MM.1S (cell line): ENCODE results near the gene DENND1A.

Experiments used
- DNase-seq: peaks from one replicate; pipeline ENCODE4 v3.0.0-alpha.2; 2015
- H2AFZ ChIP-seq: fragments of 300-600 bp; sonication (generic); 2 replicates; pipeline ENCODE4 v1.6.0; 2016; ENCODE audit warnings: antibody characterized with exemption, low read length
- H3F3A ChIP-seq: fragments of 300-600 bp; sonication (generic); 2 replicates; pipeline ENCODE4 v1.6.1; 2016; ENCODE audit warnings: mild to moderate bottlenecking, antibody characterized with exemption, low read length, moderate library complexity, mixed read lengths; ENCODE audit not compliant: insufficient read depth
- H3K27ac ChIP-seq: fragments of 300-600 bp; sonication (generic); 2 replicates; pipeline ENCODE4 v1.5.1; 2016; ENCODE audit warnings: mild to moderate bottlenecking, low read length
- H3K27me3 ChIP-seq: fragments of 300-600 bp; sonication (generic); replicated peaks from 2 replicates; pipeline ENCODE4 v1.6.0; 2016; ENCODE audit warnings: low read length; ENCODE audit not compliant: insufficient read depth
- H3K36me3 ChIP-seq: fragments of 300-600 bp; sonication (generic); replicated peaks from 2 replicates; pipeline ENCODE4 v1.6.1; 2016; ENCODE audit warnings: mild to moderate bottlenecking, low read length, mixed read lengths; ENCODE audit not compliant: insufficient read depth
- H3K4me1 ChIP-seq: fragments of 300-600 bp; sonication (generic); 2 replicates; pipeline ENCODE4 v1.6.1; 2016; ENCODE audit warnings: low read length, mixed read lengths
- H3K4me2 ChIP-seq: fragments of 300-600 bp; sonication (generic); 2 replicates; pipeline ENCODE4 v1.6.0; 2016; ENCODE audit warnings: low read depth, low read length
- H3K4me3 ChIP-seq: fragments of 300-600 bp; sonication (generic); 2 replicates; pipeline ENCODE4 v1.5.1; 2016; ENCODE audit warnings: low read length, mixed read lengths
- H3K79me2 ChIP-seq: fragments of 300-600 bp; sonication (generic); 2 replicates; pipeline ENCODE4 v1.6.1; 2016; ENCODE audit warnings: mixed run types, low read length, mixed read lengths
- H3K9ac ChIP-seq: fragments of 300-600 bp; sonication (generic); 2 replicates; pipeline ENCODE4 v1.6.1; 2016; ENCODE audit warnings: low read length, mixed read lengths
- H3K9me2 ChIP-seq: fragments of 300-600 bp; sonication (generic); replicated peaks from 2 replicates; pipeline ENCODE4 v1.6.1; 2016; ENCODE audit warnings: mild to moderate bottlenecking, low read length, mixed read lengths; ENCODE audit not compliant: insufficient read depth
- H3K9me3 ChIP-seq: fragments of 300-600 bp; sonication (generic); replicated peaks from 2 replicates; pipeline ENCODE4 v1.6.1; 2016; ENCODE audit warnings: mild to moderate bottlenecking, low read length, mixed read lengths; ENCODE audit not compliant: insufficient read depth
- H4K20me1 ChIP-seq: fragments of 300-600 bp; sonication (generic); 2 replicates; pipeline ENCODE4 v1.6.1; 2016; ENCODE audit warnings: mild to moderate bottlenecking, low read length, moderate library complexity, mixed read lengths; ENCODE audit not compliant: insufficient read depth
- CTCF ChIP-seq: fragments of 300-600 bp; sonication (generic); IDR thresholded peaks from 2 replicates; pipeline ENCODE4 v1.5.1; 2016; ENCODE audit warnings: antibody characterized with exemption, low read length, mixed read lengths
- EZH2 ChIP-seq: fragments of 300-600 bp; sonication (generic); optimal IDR thresholded peaks from 2 replicates; pipeline ENCODE3; 2017; ENCODE audit warnings: low read depth, mild to moderate bottlenecking, antibody characterized with exemption, low read length, mixed read lengths
- EZH2phosphoT487 ChIP-seq: fragments of 300-600 bp; sonication (generic); IDR thresholded peaks from 2 replicates; pipeline ENCODE4 v1.6.1; 2018; ENCODE audit warnings: antibody characterized with exemption, low read length

The DENND1A gene

GRCh38 chr9:123450098-123450770, 479.7 kb downstream of the DENND1A start:
- Histone ChIP-seq H4K20me1 (no peaks in the 10 kb centered on the region), H3F3A (no peaks in the 10 kb centered on the region), H3K4me2 (no peak overlapping the region), H3K4me1 (no peaks in the 10 kb centered on the region), H3K4me3 (no peak overlapping the region), H3K9me3 (no peaks in the 10 kb centered on the region), H3K9ac (no peak overlapping the region), H3K36me3 (no peaks in the 10 kb centered on the region), H3K79me2 (no peaks in the 10 kb centered on the region), H3K9me2 (no peaks in the 10 kb centered on the region), H3K27me3 (no peaks in the 10 kb centered on the region), H2AFZ (no peak overlapping the region), H3K27ac (no peak overlapping the region)
- TF ChIP-seq EZH2phosphoT487 (no peak), EZH2 (no peak), CTCF (no peak)
- DNase-seq: no peak

GRCh38 chr9:123447934-123448646, 481.8 kb downstream of the DENND1A start:
- Histone ChIP-seq H4K20me1 (no peaks in the 10 kb centered on the region), H3K27ac (no peak overlapping the region), H3K4me3 (no peak overlapping the region), H3F3A (no peaks in the 10 kb centered on the region), H3K36me3 (no peaks in the 10 kb centered on the region), H3K4me1 (no peaks in the 10 kb centered on the region), H3K9ac (no peak overlapping the region), H3K79me2 (no peaks in the 10 kb centered on the region), H3K4me2 (no peak overlapping the region), H3K27me3 (no peaks in the 10 kb centered on the region), H2AFZ (no peak overlapping the region), H3K9me3 (no peaks in the 10 kb centered on the region), H3K9me2 (no peaks in the 10 kb centered on the region)
- DNase-seq: no peak
- TF ChIP-seq EZH2phosphoT487 (no peak), EZH2 (no peak), CTCF (no peak)

- Histone ChIP-seq H3K4me3 (no peak overlapping the region), H3K4me1 (no peaks in the 10 kb centered on the region), H3K79me2 (no peaks in the 10 kb centered on the region), H2AFZ (no peak overlapping the region), H3K36me3 (no peaks in the 10 kb centered on the region), H3F3A (no peaks in the 10 kb centered on the region), H3K27me3 (no peaks in the 10 kb centered on the region), H3K9me3 (no peaks in the 10 kb centered on the region), H3K9ac (no peak overlapping the region), H3K4me2 (no peak overlapping the region), H3K9me2 (no peaks in the 10 kb centered on the region), H4K20me1 (no peaks in the 10 kb centered on the region), H3K27ac (no peak overlapping the region)
- TF ChIP-seq EZH2phosphoT487 (no peak), EZH2 (no peak), CTCF (no peak)
- DNase-seq: no peak
Measured at GRCh38 chr9:123445981-123446610, 483.8 kb downstream of the DENND1A start.
